OCI-LY1 (cell line): Measurements from ENCODE around the gene SLCO4A1.

Experiments used
- H2AFZ ChIP-seq: fragments of 200-600 bp; sonication (generic), shearing (Covaris generic); 2 replicates; pipeline ENCODE4 v1.6.0; 2014; ENCODE audit warnings: antibody characterized with exemption, mild to moderate bottlenecking, low read length
- H3F3A ChIP-seq: fragments of 200-600 bp; sonication (generic), shearing (Covaris generic); 2 replicates; pipeline ENCODE4 v1.6.0; 2014; ENCODE audit warnings: mild to moderate bottlenecking, antibody characterized with exemption, low read length, moderate library complexity; ENCODE audit not compliant: insufficient read depth
- H3K27ac ChIP-seq: fragments of 200-600 bp; sonication (generic); 2 replicates; pipeline ENCODE4 v1.5.1; 2014; ENCODE audit warnings: low read length, mixed run types, mild to moderate bottlenecking, low read depth; ENCODE audit not compliant: poor library complexity, severe bottlenecking
- H3K27me3 ChIP-seq: fragments of 200-600 bp; sonication (generic); 2 replicates; pipeline ENCODE4 v1.6.0; 2014; ENCODE audit warnings: antibody characterized with exemption, mild to moderate bottlenecking, low read length, moderate library complexity; ENCODE audit not compliant: insufficient read depth
- H3K36me3 ChIP-seq: fragments of 200-600 bp; sonication (generic); 2 replicates; pipeline ENCODE4 v1.6.1; 2014; ENCODE audit warnings: mild to moderate bottlenecking, antibody characterized with exemption, low read length, moderate library complexity, mixed read lengths; ENCODE audit not compliant: insufficient read depth
- H3K4me1 ChIP-seq: fragments of 200-600 bp; sonication (generic); 2 replicates; pipeline ENCODE4 v1.5.1; 2014; ENCODE audit warnings: mild to moderate bottlenecking, low read length, moderate library complexity; ENCODE audit not compliant: insufficient read depth, severe bottlenecking
- H3K4me2 ChIP-seq: fragments of 200-600 bp; sonication (generic), shearing (Covaris generic); 2 replicates; pipeline ENCODE4 v1.6.1; 2014; ENCODE audit warnings: low read length
- H3K4me3 ChIP-seq: fragments of 200-600 bp; sonication (generic); 2 replicates; pipeline ENCODE4 v1.5.1; 2014; ENCODE audit warnings: low read length, low read depth, mild to moderate bottlenecking, mixed read lengths; ENCODE audit not compliant: poor library complexity, severe bottlenecking
- H3K79me2 ChIP-seq: fragments of 200-600 bp; shearing (Covaris generic); 2 replicates; pipeline ENCODE4 v1.6.1; 2016; ENCODE audit warnings: mixed run types, low read length, mixed read lengths; ENCODE audit not compliant: insufficient read depth
- H3K9ac ChIP-seq: fragments of 200-600 bp; sonication (generic), shearing (Covaris generic); 2 replicates; pipeline ENCODE4 v1.6.1; 2014; ENCODE audit warnings: mild to moderate bottlenecking, low read length, mixed read lengths
- H3K9me2 ChIP-seq: fragments of 200-600 bp; sonication (generic), shearing (Covaris generic); 2 replicates; pipeline ENCODE4 v1.6.1; 2014; ENCODE audit warnings: low read depth, mild to moderate bottlenecking, low read length, mixed read lengths
- H3K9me3 ChIP-seq: fragments of 200-600 bp; shearing (Covaris generic); 2 replicates; pipeline ENCODE4 v1.6.1; 2014; ENCODE audit warnings: low read length, mixed read lengths
- H4K20me1 ChIP-seq: fragments of 200-600 bp; sonication (generic), shearing (Covaris generic); 2 replicates; pipeline ENCODE4 v1.6.0; 2016; ENCODE audit warnings: mild to moderate bottlenecking, low read length; ENCODE audit not compliant: insufficient read depth
- CTCF ChIP-seq: fragments of 200-600 bp; sonication (generic), shearing (Covaris generic); IDR thresholded peaks from 2 replicates; pipeline ENCODE4 v1.5.1; 2017; ENCODE audit warnings: mild to moderate bottlenecking, antibody characterized with exemption, low read length, moderate library complexity, mixed read lengths
- EZH2 ChIP-seq: fragments of 200-600 bp; sonication (generic), shearing (Covaris generic); IDR thresholded peaks from 2 replicates; pipeline ENCODE4 v1.8.0; 2017; ENCODE audit warnings: borderline replicate concordance, mixed run types, mild to moderate bottlenecking, antibody characterized with exemption, low read length, moderate library complexity, mixed read lengths

SLCO4A1 gene

GRCh38 chr20:62674370-62674769, 32.1 kb downstream of the SLCO4A1 start:
- Histone ChIP-seq H3K9ac (no peak overlapping the region), H3K4me1 (no peaks in the 10 kb centered on the region), H3K4me2 (no peak overlapping the region), H3K27ac (no peak overlapping the region), H3K4me3 (no peak overlapping the region), H4K20me1 (no peaks in the 10 kb centered on the region), H3F3A (no peaks in the 10 kb centered on the region), H3K36me3 (no peaks in the 10 kb centered on the region), H3K27me3 (peaks cover 17% of the 10 kb centered on the region; the same call in 1 of the 2 replicates), H2AFZ (no peak overlapping the region), H3K9me3 (no peaks in the 10 kb centered on the region), H3K9me2 (no peaks in the 10 kb centered on the region), H3K79me2 (no peaks in the 10 kb centered on the region)
- TF ChIP-seq CTCF (no peak), EZH2 (no peak)

- TF ChIP-seq EZH2: no peak
- TF ChIP-seq CTCF: no peak
- Histone ChIP-seq H3K36me3 (no peaks in the 10 kb centered on the region), H4K20me1 (no peaks in the 10 kb centered on the region), H3F3A (no peaks in the 10 kb centered on the region), H3K9ac (no peak overlapping the region), H2AFZ (no peak overlapping the region), H3K27me3 (peaks cover 17% of the 10 kb centered on the region; the same call in 1 of the 2 replicates), H3K4me1 (no peaks in the 10 kb centered on the region), H3K9me2 (no peaks in the 10 kb centered on the region), H3K4me2 (no peak overlapping the region), H3K9me3 (no peaks in the 10 kb centered on the region), H3K4me3 (no peak overlapping the region), H3K79me2 (no peaks in the 10 kb centered on the region), H3K27ac (no peak overlapping the region)
These were observed 33.0 kb downstream of the SLCO4A1 start for GRCh38 chr20:62675156-62675876.

GRCh38 chr20:62675877-62676260, 33.6 kb downstream of the SLCO4A1 start:
- Histone ChIP-seq H4K20me1 (no peaks in the 10 kb centered on the region), H3K9me2 (no peaks in the 10 kb centered on the region), H2AFZ (no peak overlapping the region), H3K9me3 (no peaks in the 10 kb centered on the region), H3K4me2 (no peak overlapping the region), H3F3A (no peaks in the 10 kb centered on the region), H3K27me3 (peaks cover 17% of the 10 kb centered on the region; the same call in 1 of the 2 replicates), H3K27ac (no peak overlapping the region), H3K79me2 (no peaks in the 10 kb centered on the region), H3K4me1 (no peaks in the 10 kb centered on the region), H3K9ac (no peak overlapping the region), H3K4me3 (no peak overlapping the region), H3K36me3 (no peaks in the 10 kb centered on the region)
- TF ChIP-seq EZH2 (no peak), CTCF (no peak)
